Epithelial cell of proximal tubule (primary cell): ENCODE measurements around the gene HECTD1. TPM values are rescaled to one million over a fixed set of nuclear protein-coding genes. Genes with fewer than 3 reads are reported as not detected.

ENCODE experiments used
- DNase-seq: peaks from one replicate; pipeline ENCODE4 v3.0.0-alpha.2; 2011; ENCODE audit warnings: low read depth
- H3K4me3 ChIP-seq: 2 replicates; pipeline ENCODE4 v1.5.1; 2011; ENCODE audit warnings: low read depth, mild to moderate bottlenecking, low read length
- CTCF ChIP-seq: conservative IDR thresholded peaks from 2 replicates; pipeline ENCODE4 v1.5.1; 2012; ENCODE audit warnings: low read depth, mild to moderate bottlenecking, low read length
- total RNA-seq: library from RNA; depleted of rRNA; stranded (reverse); fragments of >200 nt; gene quantifications from 2 replicates; pipeline ENCODE4 v1.2.3, GENCODE V29; 2015

Gene HECTD1
- total RNA-seq, 1 donor from 2014 or later, result 101 TPM

GRCh38 chr14:31164115-31164514, 43.5 kb downstream of the HECTD1 start:
- no peak for DNase-seq
- TF ChIP-seq CTCF, result no peak

GRCh38 chr14:31162910-31163649, 44.5 kb downstream of the HECTD1 start:
- no peak for DNase-seq
- no peak for TF ChIP-seq CTCF
- H3K4me3 ChIP-seq, result no peak overlapping the region

More at GRCh38 chr14:31164115-31164514, 43.5 kb downstream of the HECTD1 start:
- no peak overlapping the region for H3K4me3 ChIP-seq

- no peak for TF ChIP-seq CTCF
- no peak for DNase-seq
- H3K4me3 ChIP-seq, result no peak overlapping the region
Observed at GRCh38 chr14:31161274-31161673, 46.3 kb downstream of the HECTD1 start.

GRCh38 chr14:31159682-31160296, 47.8 kb downstream of the HECTD1 start:
- DNase-seq, result no peak
- H3K4me3 ChIP-seq, result no peak overlapping the region
- no peak for TF ChIP-seq CTCF

- no peak for DNase-seq
- no peak overlapping the region for H3K4me3 ChIP-seq
- TF ChIP-seq CTCF, result no peak
Observed at GRCh38 chr14:31154956-31155355, 52.6 kb downstream of the HECTD1 start.

- no peak for DNase-seq
- H3K4me3 ChIP-seq, result no peak overlapping the region
- no peak for TF ChIP-seq CTCF
Observed at GRCh38 chr14:31142455-31143087, 65.0 kb downstream of the HECTD1 start.
